ENCODE measurements around the gene GFY. TPM values are rescaled to one million over a fixed set of nuclear protein-coding genes. Genes with fewer than 3 reads are reported as not detected.
"Not testable (repeated sequence)": the region's sequence is repeated elsewhere in the genome, so short reads cannot be mapped to it uniquely, and the experiment has no call there.

Gene GFY
- total RNA-seq, 2 experiments from 2014 or later: not detected

GRCh38 chr19:49445997-49446396, 20.8 kb downstream of the GFY start:
- CTCF ChIA-PET: interaction anchor here (0.7 to 2.8 kb wide), 7 partner anchors 7 to 54 kb away, joined by 3 to 39 read pairs (median 8); partner anchors contain the start of genes ALDH16A1 and FLT3LG
- Mint-ChIP-seq H3K36me3 (peaks cover 25% of the 10 kb centered on the region), H3K4me1 (peaks cover 62% of the 10 kb centered on the region), H3K4me3 (no peak overlapping the region), H3K9me3 (ENCODE audit: low read depth) (no peaks in the 10 kb centered on the region), H3K27me3 (peaks cover 13% of the 10 kb centered on the region), H3K27ac (peak overlapping the region; percentile 40)
- ATAC-seq: no peak
- DNase-seq: no peak

- H3K36me3 Mint-ChIP-seq: peaks cover 32% of the 10 kb centered on the region
- no peaks in the 10 kb centered on the region for H3K27me3 Mint-ChIP-seq
- H3K4me3 Mint-ChIP-seq: no peak overlapping the region
- DNase-seq: peak; percentile 63
- CTCF ChIA-PET: interaction anchor here (1.0 to 14.2 kb wide), 3 partner anchors 12 to 222 kb away, joined by 3 to 185 read pairs (median 3); partner anchors contain the start of gene FLT3LG
- peak overlapping the region; percentile 15 for H3K27ac Mint-ChIP-seq
- H3K9me3 Mint-ChIP-seq (ENCODE audit: low read depth): no peaks in the 10 kb centered on the region
- H3K4me1 Mint-ChIP-seq: peaks cover 61% of the 10 kb centered on the region
- ATAC-seq: no peak
These were observed 22.6 kb downstream of the GFY start for GRCh38 chr19:49447485-49448431.

GRCh38 chr19:49448432-49448786, 23.2 kb downstream of the GFY start:
- H3K36me3 Mint-ChIP-seq: peaks cover 32% of the 10 kb centered on the region
- CTCF ChIA-PET: interaction anchor here (1.0 to 14.2 kb wide), 3 partner anchors 12 to 223 kb away, joined by 3 to 185 read pairs (median 3); partner anchors contain the start of gene FLT3LG
- ATAC-seq: no peak
- DNase-seq: no peak
- H3K4me1 Mint-ChIP-seq: peaks cover 63% of the 10 kb centered on the region
- no peaks in the 10 kb centered on the region for H3K9me3 Mint-ChIP-seq (ENCODE audit: low read depth)
- H3K27ac Mint-ChIP-seq: peak overlapping the region; percentile 15
- no peak overlapping the region for H3K4me3 Mint-ChIP-seq
- H3K27me3 Mint-ChIP-seq: no peaks in the 10 kb centered on the region

GRCh38 chr19:49450405-49450804, 25.2 kb downstream of the GFY start:
- Mint-ChIP-seq H3K4me1 (peaks cover 60% of the 10 kb centered on the region), H3K27ac (peak overlapping the region; percentile 81), H3K9me3 (ENCODE audit: low read depth) (no peaks in the 10 kb centered on the region), H3K36me3 (peaks cover 32% of the 10 kb centered on the region), H3K4me3 (peak overlapping the region; percentile 99), H3K27me3 (no peaks in the 10 kb centered on the region)
- ATAC-seq: no peak
- DNase-seq: no peak
- CTCF ChIA-PET: interaction anchor here (0.6 to 14.2 kb wide), 3 partner anchors 20 to 119 kb away, joined by 3 to 185 read pairs (median 5); partner anchors contain the start of gene FLT3LG

- Mint-ChIP-seq H3K4me3 (peak within 1 kb of the TSS; percentile 99), H3K36me3 (peaks cover 30% of the 10 kb centered on the region), H3K9me3 (ENCODE audit: low read depth) (no peaks in the 10 kb centered on the region), H3K4me1 (peaks cover 60% of the 10 kb centered on the region), H3K27ac (peak within 1 kb of the TSS; percentile 100), H3K27me3 (no peaks in the 10 kb centered on the region)
- DNase-seq (peak; percentile 99), ATAC-seq (peak; percentile 71)
- CTCF ChIA-PET: interaction anchor here (0.7 to 14.2 kb wide), 8 partner anchors 9 to 226 kb away, joined by 3 to 185 read pairs (median 6); partner anchors contain the start of genes FLT3LG and PTH2
These were observed 26.4 kb downstream of the GFY start, which contains the start of gene PIH1D1 for GRCh38 chr19:49451430-49452181. TSS of gene PIH1D1 (minus strand) at chr19:49451814. CDS start at chr19:49451574, 240 bp downstream.

- DNase-seq: peak; percentile 99
- peak; percentile 88 for ATAC-seq
- CTCF ChIA-PET: interaction anchor here (0.9 to 14.2 kb wide), 9 partner anchors 8 to 356 kb away, joined by 3 to 185 read pairs (median 7); partner anchors contain the start of gene FLT3LG
- H3K4me1 Mint-ChIP-seq: peaks cover 63% of the 10 kb centered on the region
- peak within 1 kb of the TSS; percentile 100 for H3K27ac Mint-ChIP-seq
- H3K9me3 Mint-ChIP-seq (ENCODE audit: low read depth): no peaks in the 10 kb centered on the region
- no peaks in the 10 kb centered on the region for H3K27me3 Mint-ChIP-seq
- peak within 1 kb of the TSS; percentile 99 for H3K4me3 Mint-ChIP-seq
- peaks cover 26% of the 10 kb centered on the region for H3K36me3 Mint-ChIP-seq
These were observed 28.0 kb downstream of the GFY start, which contains the start of gene ALDH16A1 for GRCh38 chr19:49453013-49453756. TSS of gene ALDH16A1 (plus strand) at chr19:49453225. CDS start at chr19:49453332, 107 bp downstream.

GRCh38 chr19:49453757-49454240, 28.6 kb downstream of the GFY start:
- no peak for DNase-seq
- CTCF ChIA-PET: interaction anchor here (0.9 to 14.2 kb wide), 7 partner anchors 9 to 356 kb away, joined by 3 to 185 read pairs (median 7); partner anchors contain the start of gene FLT3LG
- no peaks in the 10 kb centered on the region for H3K9me3 Mint-ChIP-seq (ENCODE audit: low read depth)
- peaks cover 21% of the 10 kb centered on the region for H3K36me3 Mint-ChIP-seq
- H3K4me3 Mint-ChIP-seq: peak overlapping the region; percentile 99
- H3K27me3 Mint-ChIP-seq: no peaks in the 10 kb centered on the region
- peaks cover 63% of the 10 kb centered on the region for H3K4me1 Mint-ChIP-seq
- peak; percentile 3 for ATAC-seq
- H3K27ac Mint-ChIP-seq: peak overlapping the region; percentile 100

GRCh38 chr19:49455773-49456172, 30.6 kb downstream of the GFY start:
- H3K4me1 Mint-ChIP-seq: peaks cover 53% of the 10 kb centered on the region
- H3K27ac Mint-ChIP-seq: peak overlapping the region; percentile 23
- peaks cover 14% of the 10 kb centered on the region for H3K36me3 Mint-ChIP-seq
- ATAC-seq: no peak
- H3K4me3 Mint-ChIP-seq: no peak overlapping the region
- H3K9me3 Mint-ChIP-seq (ENCODE audit: low read depth): no peaks in the 10 kb centered on the region
- DNase-seq: no peak
- CTCF ChIA-PET: interaction anchor here (2.8 to 14.2 kb wide), 3 partner anchors 13 to 20 kb away, joined by 7 to 185 read pairs (median 9); partner anchors contain the start of gene FLT3LG
- no peaks in the 10 kb centered on the region for H3K27me3 Mint-ChIP-seq

- no peaks in the 10 kb centered on the region for H3K27me3 Mint-ChIP-seq
- ATAC-seq (no peak), DNase-seq (no peak)
- CTCF ChIA-PET: interaction anchor here (2.7 to 14.2 kb wide), 3 partner anchors 14 to 20 kb away, joined by 7 to 185 read pairs (median 8); partner anchors contain the start of gene FLT3LG
- peaks cover 53% of the 10 kb centered on the region for H3K4me1 Mint-ChIP-seq
- H3K27ac Mint-ChIP-seq: peak overlapping the region; percentile 45
- H3K4me3 Mint-ChIP-seq: no peak overlapping the region
- H3K9me3 Mint-ChIP-seq (ENCODE audit: low read depth): no peaks in the 10 kb centered on the region
- peaks cover 12% of the 10 kb centered on the region for H3K36me3 Mint-ChIP-seq
These were observed 31.1 kb downstream of the GFY start for GRCh38 chr19:49456326-49456725.

- peaks cover 41% of the 10 kb centered on the region for H3K4me1 Mint-ChIP-seq
- H3K9me3 Mint-ChIP-seq (ENCODE audit: low read depth): no peaks in the 10 kb centered on the region
- CTCF ChIA-PET: interaction anchor here (1.1 to 14.2 kb wide), 4 partner anchors 12 to 33 kb away, joined by 3 to 185 read pairs (median 6); partner anchors contain the start of gene FLT3LG
- H3K36me3 Mint-ChIP-seq: peaks cover 8% of the 10 kb centered on the region
- no peak overlapping the region for H3K4me3 Mint-ChIP-seq
- no peaks in the 10 kb centered on the region for H3K27me3 Mint-ChIP-seq
- ATAC-seq (no peak), DNase-seq (no peak)
- H3K27ac Mint-ChIP-seq: peak overlapping the region; percentile 92
These were observed 33.3 kb downstream of the GFY start for GRCh38 chr19:49458567-49458903.

GRCh38 chr19:49459388-49459787, 34.2 kb downstream of the GFY start:
- Mint-ChIP-seq H3K27me3 (no peaks in the 10 kb centered on the region), H3K4me1 (peaks cover 37% of the 10 kb centered on the region), H3K36me3 (peaks cover 10% of the 10 kb centered on the region), H3K9me3 (ENCODE audit: low read depth) (no peaks in the 10 kb centered on the region), H3K4me3 (no peak overlapping the region), H3K27ac (no peak overlapping the region)
- DNase-seq (no peak), ATAC-seq (no peak)
- CTCF ChIA-PET: interaction anchor here (1.6 to 14.2 kb wide), 2 partner anchors 11 to 33 kb away, joined by 3 to 185 read pairs; partner anchors contain the start of gene FLT3LG

GRCh38 chr19:49461130-49461529, 35.9 kb downstream of the GFY start:
- H3K36me3 Mint-ChIP-seq: peaks cover 14% of the 10 kb centered on the region
- H3K27me3 Mint-ChIP-seq; CTCF ChIA-PET; H3K27ac Mint-ChIP-seq; ATAC-seq; H3K9me3 Mint-ChIP-seq (ENCODE audit: low read depth); H3K4me3 Mint-ChIP-seq; DNase-seq: not testable (repeated sequence)
- peaks cover 29% of the 10 kb centered on the region for H3K4me1 Mint-ChIP-seq
